HG03457 (cell line): ENCODE measurements around the gene KCNG1.
"Not testable (repeated sequence)": the region's sequence is repeated elsewhere in the genome, so short reads cannot be mapped to it uniquely, and the experiment has no call there.

ENCODE experiments used
- ATAC-seq: cut with Tn5 transposase; IDR thresholded peaks from one replicate; pipeline ENCODE4 v1.9.1; 2021; ENCODE audit warnings: moderate number of reproducible peaks; ENCODE audit not compliant: unreplicated experiment

Gene KCNG1, protein sequence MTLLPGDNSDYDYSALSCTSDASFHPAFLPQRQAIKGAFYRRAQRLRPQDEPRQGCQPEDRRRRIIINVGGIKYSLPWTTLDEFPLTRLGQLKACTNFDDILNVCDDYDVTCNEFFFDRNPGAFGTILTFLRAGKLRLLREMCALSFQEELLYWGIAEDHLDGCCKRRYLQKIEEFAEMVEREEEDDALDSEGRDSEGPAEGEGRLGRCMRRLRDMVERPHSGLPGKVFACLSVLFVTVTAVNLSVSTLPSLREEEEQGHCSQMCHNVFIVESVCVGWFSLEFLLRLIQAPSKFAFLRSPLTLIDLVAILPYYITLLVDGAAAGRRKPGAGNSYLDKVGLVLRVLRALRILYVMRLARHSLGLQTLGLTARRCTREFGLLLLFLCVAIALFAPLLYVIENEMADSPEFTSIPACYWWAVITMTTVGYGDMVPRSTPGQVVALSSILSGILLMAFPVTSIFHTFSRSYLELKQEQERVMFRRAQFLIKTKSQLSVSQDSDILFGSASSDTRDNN

DNA sequence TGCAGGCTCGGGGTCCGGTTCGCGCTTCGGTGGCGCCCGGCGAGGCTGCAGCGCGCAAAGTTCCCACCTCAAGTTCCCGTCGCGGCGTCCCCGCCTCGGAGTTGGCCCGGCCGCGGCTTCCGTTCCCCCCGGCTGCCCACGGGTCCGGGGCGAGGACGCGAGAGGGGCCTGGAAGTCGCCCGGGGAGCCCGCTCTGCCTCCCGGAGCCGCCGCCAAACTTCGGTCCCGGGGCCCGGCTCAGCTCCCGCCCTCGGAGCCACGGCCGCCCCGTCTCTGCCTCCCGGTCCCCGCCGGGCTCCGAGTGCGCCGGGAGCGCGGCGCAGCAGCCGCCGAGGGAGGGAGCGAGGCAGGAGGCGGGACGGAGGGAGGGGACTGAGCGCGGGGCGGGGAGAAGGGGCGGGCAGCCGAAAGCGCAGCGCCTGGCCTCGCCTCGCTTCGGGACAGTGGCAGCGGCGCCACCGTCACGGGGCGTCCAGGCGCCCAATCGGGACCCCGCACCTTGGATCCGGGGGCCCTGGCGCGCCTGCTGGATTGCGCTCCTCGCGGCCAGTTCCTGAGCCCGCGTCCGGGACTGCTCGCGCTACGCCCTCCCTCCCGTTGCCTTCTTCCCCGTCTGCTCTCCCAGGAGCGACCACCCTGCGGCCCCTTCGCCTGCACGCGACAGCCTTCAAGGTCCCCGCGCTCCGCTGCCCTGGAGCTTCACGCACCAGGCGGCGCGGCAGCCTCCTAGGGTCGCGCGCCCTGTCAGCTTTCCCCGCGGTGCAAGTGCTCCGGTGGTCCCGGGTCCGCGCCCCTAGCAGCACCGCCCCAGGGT lies at the start of gene KCNG1:
KCNG1 (minus strand) TSS at position 305 of the 814 bp plus-strand sequence. CDS start 12,769 bp downstream, outside the sequence.
- no peak for ATAC-seq

DNA sequence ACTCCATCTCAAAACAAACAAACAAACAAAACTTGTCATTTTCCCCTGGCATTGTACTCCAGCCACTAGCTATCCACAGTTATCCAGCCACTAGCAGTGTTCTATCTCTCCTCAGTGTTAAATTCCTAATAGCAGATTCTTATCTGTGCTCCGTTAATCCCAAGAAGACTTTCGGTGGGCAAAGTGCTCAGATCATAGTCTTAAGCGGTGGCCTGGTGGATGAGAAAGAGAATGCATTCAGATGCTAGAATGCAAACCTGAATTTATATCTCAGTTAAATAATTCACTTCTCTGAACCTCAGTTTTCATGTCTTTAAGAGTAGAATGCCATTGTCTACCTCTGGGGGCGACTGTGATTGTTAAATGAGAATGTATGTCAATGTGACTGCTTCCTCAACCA lies 47.7 kb upstream of the KCNG1 start:
- ATAC-seq, result no peak

DNA sequence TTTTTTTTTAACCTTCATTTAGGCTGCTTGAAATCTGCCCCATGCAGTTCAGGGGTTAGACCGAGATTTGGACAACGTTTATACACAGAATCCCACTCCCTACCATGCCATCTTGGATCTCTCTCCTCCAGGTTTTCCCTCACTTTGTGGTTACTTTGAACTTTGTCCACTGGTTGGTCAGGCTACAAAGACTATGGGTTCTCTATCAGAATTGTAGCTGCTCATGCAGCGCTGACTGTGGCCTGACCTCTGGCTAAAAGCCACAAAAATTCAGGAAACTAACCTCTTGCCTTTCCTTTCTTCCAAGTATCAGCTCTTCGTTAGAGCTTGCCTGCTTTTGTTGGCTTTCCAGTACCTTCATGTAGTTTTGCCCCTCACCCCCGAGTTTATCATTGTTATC lies 44.9 kb upstream of the KCNG1 start:
- no peak for ATAC-seq

DNA sequence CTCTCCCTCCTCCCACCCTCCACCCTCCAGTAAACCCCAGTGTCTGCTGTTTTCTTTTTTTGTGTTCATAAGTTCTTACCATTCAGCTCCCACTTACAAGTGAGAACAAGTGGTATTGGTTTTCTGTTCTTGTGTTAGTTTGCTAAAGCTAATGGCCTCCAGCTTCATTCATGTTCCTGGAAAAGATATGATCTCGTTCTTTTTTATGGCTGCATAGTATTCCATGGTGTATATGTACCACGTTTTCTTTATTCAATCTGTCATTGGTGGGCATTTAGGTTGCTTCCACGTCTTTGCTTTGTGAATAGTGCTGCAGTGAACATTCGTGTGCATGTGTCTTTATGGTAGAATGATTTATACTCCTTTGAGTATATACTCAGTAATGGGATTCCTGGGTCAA lies 42.7 kb upstream of the KCNG1 start:
- ATAC-seq, result no peak

DNA sequence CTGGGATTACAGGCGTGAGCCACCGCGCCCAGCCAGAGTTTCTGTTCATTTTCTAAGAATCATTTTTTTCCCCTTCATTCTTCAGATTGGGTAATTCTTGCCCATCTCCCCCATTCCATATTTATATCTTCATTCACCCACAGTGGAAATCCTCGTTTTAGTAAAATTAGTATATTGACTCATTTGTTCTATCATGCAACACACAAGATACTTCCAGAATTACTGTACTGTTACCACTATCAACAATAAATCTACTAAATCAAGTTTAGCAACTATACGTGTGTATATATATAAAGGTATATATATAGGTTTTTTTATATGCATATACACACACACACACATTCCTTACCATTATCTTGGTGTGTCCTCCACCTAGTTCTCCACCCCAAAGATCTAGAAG lies 41.2 kb upstream of the KCNG1 start:
- no peak for ATAC-seq

DNA sequence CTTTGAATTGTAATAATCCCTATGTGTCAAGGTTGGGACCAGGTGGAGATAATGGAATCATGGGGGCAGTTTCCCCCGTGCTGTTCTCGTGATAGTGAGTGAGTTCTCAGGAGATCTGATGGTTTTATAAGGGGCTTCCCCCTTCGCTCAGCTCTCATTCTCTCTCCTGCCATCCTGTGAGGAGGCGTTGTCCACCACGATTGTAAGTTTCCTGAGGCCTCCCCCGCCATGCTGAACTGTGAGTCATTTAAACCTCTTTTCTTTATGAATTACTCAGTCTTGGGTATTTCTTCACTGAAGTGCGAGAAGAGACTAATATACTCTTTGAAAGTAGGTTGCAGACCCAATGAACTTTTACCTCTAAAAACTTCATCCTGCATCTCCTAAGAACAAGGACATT lies 39.2 kb upstream of the KCNG1 start:
- no peak for ATAC-seq

DNA sequence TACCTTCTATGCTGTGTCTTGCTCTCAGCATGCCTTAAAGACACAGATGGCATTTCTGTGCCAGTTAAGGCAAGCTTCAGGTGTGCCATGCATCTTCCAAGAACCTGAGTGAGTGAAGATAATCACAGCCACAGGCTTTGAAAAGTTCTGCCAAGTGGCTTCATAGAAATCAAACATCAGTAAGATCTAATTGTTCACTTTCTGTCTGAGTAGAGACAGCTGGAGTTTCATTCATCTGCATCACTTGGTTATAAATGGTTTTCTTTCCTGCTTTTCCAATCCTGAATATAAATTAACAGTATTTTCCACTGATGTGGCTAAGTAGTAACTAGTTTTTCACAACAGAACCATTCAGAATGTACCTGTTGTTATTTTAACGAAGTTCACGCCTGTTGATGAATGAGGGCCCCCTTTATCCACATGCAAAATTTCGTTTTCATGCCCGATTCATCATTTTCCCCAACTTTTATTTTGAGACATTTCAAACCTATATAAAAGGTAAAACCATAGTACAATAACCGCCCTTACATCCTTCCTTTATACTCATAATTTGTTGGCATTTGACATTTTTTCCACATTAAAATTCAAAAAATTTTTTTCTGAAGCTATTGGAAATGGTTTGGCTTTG lies 38.6 kb upstream of the KCNG1 start:
- no peak for ATAC-seq

DNA sequence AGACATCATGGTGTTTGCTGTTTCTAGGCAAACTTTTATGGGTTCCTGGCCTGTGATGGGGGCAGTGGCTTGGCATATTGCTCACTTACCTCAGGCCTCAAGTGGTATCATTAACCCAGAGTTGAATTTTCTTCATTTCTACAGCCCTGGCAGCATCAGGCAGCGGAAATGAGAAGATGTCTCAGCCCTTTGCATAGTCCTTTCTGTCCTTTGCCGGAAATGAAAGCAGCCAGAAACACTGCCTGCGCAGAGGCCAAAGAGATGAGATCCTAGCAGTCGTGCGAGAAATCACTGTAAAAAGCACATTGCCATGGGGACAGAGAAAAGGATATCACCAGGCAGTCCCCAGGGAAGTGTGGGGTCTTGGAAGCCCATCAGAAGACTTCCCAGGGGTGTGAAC lies 37.4 kb upstream of the KCNG1 start:
- ATAC-seq, result no peak

DNA sequence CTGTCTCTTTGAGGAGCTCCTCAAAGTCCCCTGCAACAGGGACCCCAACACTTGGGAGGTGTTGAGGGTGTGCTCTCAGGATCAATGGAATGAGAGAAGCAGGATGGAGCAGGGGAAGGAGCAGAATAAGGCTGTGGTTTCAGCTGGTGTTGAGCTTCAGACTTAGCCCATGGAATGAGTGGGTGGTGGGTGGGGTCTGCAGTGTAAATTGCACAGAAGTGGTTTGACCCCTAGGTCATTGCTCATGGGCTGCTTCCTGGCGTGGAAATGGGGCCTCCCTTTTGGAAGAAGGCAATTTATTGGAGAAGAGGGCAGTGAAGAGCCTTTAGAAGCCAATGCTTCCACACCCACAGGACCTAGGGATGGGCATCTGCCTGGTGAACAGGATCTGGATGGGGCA lies 37.0 kb upstream of the KCNG1 start:
- ATAC-seq, result no peak

DNA sequence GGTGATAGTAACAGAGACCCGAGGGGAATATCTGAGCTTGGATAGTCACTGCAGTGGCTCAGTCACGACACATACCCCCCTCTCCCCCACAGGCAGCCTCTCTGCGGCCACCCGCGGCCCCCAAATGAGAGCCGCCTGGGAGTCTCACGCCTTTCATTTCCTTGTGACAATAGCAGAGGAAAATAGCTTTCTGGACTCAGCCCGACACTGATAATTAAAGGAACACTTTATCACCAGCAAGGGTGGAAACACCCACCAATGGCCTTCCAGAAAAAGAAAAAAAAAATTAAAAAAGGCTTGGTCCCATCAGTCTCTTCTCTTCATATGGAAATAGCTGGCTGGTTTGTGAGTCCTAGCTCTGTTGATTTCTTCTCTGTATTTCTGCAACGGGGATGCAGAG lies 35.1 kb upstream of the KCNG1 start:
- no peak for ATAC-seq

DNA sequence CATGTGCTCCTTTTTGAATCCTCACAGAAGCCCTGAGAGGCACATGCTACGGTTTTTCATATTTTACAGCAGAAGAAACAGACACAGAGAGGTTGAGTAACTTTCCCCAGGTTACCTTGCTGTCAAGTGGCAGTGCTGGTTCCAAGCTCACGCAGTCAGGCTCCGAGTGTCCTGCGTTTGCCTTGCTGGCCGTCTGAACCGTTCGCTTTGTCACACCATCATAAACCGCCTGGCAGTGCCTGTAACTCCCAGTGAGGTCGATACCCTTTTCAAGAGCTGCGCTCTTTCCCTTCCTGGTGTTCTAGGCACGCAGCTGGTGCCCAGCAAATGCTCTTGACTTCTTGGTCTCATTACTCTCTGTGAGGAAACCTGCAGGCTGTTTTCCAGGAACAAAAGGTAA lies 31.3 kb upstream of the KCNG1 start:
- ATAC-seq, result no peak

DNA sequence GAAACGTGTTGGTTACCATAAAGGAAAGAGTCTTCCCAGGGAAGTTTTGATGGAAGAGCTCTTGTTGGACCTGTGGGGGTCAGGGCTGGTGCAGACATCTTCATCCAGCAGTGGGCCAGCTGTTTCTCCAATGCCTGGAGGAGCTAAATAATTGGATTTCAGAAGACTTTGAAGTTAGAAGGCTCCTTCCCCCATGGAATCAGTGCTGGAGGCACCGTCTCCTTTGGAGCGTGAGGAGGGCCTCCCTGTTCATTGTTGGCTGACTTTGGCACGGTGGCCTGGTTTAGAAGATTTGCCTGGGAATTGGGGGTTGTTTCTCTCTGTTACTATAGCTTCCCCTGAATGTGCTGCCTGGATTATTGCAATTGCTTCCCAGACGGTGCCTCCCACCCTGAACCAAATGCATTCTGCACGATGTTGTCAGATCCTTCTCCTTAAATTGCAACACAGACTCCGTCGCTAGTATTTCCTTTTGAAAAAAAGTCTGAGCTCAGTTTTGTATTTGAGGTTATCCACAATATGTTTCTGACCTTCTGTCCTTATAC lies 27.7 kb upstream of the KCNG1 start:
- ATAC-seq, result no peak

DNA sequence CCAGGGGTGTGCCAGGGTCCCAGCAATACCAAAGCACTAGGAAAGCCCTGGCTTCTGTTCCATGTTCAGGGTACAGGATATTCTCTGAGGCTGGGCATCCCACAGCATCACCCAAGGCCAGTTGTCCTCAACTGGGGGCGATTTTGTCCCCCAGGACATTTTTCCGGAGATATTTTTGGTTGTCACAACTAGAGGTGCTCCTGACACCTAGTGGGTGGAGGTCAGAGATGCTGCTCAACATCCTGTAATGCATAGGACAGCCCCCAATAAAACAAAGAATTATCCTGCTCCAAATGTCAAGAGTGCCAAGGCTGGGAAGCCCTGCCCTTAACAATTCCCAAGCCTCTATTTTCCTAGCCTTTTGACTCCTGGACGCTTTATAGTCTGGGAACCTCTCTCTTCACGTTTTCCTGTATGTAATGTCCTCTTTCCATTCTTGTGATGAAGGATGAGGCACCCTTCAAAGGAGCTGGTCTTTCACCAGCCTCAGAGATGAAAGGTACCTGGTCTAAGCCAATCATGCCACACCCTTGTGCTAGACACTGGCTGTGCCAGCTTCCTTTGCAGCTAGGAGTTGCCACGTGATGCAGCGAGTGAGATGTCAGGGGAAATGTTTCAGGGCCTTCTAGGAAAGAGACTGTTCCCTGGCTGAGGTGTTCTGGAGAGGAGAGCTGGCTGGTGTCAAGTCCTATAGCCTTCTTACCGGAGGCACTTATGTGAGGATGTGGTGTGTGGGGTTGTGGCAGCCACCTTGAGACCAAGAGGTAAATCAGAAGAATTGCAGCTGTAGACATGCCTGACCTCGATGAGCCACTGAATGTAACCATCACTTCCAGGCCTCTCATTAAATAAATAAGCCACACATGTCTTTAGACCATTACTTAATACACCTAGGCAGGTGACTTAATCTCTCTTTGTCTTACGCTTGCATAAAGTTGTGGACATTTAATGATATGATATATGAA lies 23.4 kb upstream of the KCNG1 start:
- no peak for ATAC-seq

DNA sequence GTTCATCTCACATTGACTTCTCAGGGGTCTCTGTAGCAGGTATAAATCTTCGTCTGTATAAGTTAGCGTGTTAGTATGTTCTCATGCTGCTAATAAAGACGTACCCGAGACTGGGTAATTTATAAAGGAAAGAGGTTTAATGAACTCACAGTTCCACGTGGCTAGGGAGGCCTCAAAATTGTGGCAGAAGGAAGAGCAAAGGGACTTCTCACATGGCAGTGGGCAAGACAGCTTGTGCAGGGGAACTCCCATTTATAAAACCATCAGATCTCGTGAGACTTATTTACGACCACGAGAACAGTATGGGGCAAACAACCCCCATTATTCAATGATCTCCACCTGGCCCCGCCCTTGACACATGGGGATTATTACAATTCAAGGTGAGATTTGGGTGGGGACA lies 22.6 kb upstream of the KCNG1 start:
- not testable (repeated sequence) for ATAC-seq

DNA sequence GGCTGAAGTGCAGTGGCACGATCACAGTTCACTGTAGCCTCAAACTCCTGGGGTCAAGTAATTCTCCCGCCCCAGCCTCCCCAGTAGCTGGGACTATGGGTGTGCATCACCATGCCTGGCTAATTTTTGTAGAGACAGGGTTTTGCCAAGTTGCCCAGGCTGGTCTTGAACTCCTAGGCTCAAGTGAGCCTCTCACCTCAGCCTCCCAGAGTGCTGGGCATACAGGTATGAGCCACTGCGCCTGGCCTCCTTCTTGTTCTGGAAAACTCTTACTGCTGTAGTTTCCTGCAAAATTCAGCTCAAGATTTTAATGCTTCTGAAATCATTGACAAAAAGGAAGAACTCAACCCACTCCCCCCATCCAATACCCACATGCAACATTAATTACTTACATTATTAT lies 21.9 kb upstream of the KCNG1 start:
- no peak for ATAC-seq

DNA sequence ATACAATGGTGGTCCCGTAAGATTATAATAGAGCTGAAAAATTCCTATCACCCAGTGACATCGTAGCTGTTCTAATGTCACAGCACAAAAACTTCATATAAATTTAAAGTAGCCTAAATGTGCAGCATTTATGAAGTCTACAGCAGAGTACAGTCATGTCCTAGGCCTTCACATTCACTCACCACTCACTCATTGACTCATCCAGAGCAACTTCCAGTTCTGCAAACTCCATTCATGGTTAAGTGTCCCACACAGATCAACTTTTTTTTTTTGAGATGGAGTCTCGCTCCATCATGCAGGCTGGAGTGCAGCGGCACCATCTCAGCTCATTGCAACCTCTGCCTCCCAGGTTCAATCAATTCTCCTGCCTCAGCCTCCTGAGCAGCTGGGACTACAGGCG lies 20.9 kb upstream of the KCNG1 start:
- no peak for ATAC-seq

DNA sequence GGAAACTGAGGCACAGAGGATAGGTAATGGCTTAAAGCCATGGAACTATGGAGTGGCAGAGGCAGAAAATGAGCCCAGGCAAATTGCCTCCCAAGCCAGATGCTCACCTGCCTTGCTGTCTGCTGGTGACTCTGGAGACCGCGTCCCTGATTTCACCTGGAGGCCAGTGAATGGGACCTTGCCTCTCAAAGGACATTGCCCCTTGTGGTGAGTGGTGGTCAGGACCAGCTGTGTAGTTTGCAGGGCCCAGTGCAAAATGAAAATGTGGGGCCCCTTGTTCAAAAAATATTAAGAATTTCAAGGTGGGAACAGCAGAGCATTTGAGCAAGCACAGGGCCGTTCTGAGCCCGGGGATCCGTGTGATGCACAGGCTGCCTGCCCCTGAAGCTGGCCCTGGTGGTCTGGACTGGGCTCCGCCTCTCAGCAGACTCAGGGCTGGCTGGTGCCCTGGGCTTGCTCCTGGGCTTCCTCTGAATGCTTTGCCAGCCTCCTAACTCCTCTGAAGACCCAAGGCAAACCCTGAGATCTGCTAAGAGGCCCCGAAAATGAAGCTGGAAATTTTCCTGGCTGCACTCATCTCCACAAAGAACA lies 19.8 kb upstream of the KCNG1 start:
- ATAC-seq, result no peak

DNA sequence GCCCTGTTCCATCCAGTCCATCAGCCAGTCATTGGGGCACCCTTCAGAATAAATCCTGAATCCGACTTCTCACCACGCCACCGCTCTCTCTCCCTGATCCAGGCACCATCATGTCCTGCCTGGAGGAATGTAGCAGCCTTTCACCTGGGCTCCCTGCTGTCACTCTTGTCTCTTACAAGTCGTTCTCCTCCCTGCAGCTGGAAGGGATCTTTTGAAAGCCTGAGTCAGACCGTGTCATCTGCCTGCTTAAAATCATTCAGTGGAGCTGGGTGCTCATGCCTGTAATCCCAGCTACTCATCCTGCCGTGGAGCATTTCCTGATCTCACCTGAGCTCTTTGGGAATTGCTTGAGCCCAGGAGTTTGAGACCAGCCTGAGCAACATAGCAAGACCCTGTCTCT lies 19.2 kb upstream of the KCNG1 start:
- ATAC-seq, result no peak

DNA sequence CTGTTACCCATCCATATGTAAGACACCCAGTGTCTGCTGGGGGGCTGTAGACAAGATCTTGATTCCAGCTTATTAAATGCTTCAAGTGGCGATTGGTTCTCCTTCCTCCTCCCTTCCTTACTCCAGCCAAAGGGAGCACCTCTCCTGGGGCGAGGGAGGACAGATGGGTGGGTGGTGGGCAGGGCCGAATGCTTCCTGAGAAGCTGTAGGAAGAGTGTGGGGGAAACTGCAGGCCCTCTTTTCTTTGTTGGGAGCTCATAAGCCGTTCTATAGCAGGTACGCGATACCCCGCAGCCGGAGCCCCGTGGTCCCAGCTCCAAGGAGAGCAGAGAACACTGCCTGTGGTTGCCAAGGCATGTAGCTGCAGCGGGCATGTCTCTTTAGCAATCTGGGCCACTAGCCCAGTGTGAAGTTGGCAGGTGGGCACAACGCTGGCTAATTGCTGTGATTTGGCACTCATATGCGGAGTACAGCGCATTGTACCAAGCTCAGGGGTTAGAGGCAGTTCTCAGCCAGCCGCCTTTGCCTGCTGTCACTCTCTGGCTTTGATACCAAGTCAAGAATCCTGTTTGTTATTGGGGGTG lies 14.7 kb upstream of the KCNG1 start:
- ATAC-seq, result no peak
